Hematopoietic multipotent progenitor cell (in vitro differentiated cells): Measurements from ENCODE around the gene KCNK6. TPM values are rescaled to one million over a fixed set of nuclear protein-coding genes. Genes with fewer than 3 reads are reported as not detected.
"Not testable (repeated sequence)": the region's sequence is repeated elsewhere in the genome, so short reads cannot be mapped to it uniquely, and the experiment has no call there.

Experiments used
- DNase-seq, 3 donors: peaks; one replicate each; pipeline ENCODE4 v3.0.0-alpha.2; 2011 to 2015; ENCODE audit warnings: low read depth in 2 of 3, low spot score in 2 of 3
- total RNA-seq: library from RNA; depleted of rRNA; stranded (reverse); fragments of >200 nt; gene quantifications from one replicate; pipeline ENCODE4 v1.2.3, GENCODE V29; 2012

Gene KCNK6
- total RNA-seq, 1 donor: 2.4 TPM

DNA sequence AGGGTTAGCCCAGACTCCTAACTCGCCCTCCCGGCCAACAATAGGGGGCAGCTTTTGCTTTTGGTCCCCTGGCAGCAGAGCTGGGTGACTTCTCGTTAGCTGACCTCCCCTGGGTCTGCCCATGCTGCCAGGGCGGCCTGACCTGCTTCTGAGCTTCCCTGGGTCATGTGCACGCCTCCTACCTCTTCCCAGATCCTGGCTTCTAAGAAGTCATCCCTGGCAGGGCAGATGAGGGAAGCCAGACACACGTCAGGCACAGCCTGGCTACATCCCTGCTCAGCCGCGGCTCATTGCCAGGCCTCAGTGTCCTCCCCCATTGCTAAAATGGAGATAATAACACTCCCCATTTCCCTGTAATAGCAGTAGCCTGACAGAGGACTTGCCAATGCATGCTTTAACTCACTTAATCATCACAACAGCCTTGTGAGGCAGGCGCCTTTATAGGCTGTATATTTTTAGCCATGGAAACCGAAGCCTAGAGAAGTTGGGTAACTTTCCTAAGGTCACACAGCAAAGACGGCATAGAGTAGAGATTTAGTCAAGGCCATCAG is 2.1 kb downstream of the KCNK6 start:
- no peak for DNase-seq

- DNase-seq: no peak
Measured at GRCh38 chr19:38323291-38323690, 3.6 kb downstream of the KCNK6 start.

- DNase-seq: no peak
Measured at GRCh38 chr19:38324431-38324830, 4.8 kb downstream of the KCNK6 start.

DNA sequence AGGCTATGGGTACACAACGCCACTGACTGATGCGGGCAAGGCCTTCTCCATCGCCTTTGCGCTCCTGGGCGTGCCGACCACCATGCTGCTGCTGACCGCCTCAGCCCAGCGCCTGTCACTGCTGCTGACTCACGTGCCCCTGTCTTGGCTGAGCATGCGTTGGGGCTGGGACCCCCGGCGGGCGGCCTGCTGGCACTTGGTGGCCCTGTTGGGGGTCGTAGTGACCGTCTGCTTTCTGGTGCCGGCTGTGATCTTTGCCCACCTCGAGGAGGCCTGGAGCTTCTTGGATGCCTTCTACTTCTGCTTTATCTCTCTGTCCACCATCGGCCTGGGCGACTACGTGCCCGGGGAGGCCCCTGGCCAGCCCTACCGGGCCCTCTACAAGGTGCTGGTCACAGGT is 6.9 kb downstream of the KCNK6 start:
- DNase-seq: no peak

- no peak for DNase-seq
Measured at GRCh38 chr19:38329651-38330050, 10.0 kb downstream of the KCNK6 start.

DNA sequence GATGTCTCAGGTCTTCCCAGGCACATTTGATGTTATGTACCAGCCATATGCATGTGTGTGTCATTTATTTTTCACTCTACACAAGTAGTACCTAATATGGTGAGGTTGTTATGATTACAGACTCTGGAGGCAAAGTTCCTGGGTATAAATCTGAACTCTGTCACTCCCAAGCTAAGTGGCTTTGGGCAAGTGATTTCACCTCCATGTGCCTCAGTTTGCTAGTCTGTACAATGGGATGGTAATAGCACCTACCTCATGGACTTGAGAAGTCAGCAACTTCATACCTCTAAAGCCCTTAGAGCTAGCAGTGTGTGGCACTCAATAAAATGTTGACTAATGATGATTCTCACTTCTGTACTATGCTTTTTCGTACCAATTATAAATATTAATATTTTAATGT is 12.1 kb downstream of the KCNK6 start:
- DNase-seq: no peak

- DNase-seq: no peak
Measured at GRCh38 chr19:38333245-38333644, 13.6 kb downstream of the KCNK6 start.

- peak; percentile 79 to 96 (median 95) for DNase-seq
Measured at GRCh38 chr19:38335949-38336637, 16.4 kb downstream of the KCNK6 start.

GRCh38 chr19:38336638-38337359 is 17.2 kb downstream of the KCNK6 start:
- peak; percentile 84 to 97 (median 96) for DNase-seq

DNA sequence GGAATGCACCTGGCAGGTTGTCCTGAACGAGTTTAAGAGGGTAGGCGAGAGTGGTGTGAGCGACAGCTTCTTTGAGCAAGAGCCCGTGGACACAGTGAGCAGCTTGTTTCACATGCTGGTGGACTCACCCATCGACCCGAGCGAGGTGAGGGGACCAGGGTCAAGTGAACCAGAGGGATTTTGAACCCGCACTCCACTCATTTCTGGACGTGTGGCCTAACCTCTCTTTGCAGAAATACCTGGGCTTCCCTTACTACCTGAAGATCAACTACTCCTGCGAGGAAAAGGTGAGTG is 17.7 kb downstream of the KCNK6 start:
- DNase-seq: no peak

DNA sequence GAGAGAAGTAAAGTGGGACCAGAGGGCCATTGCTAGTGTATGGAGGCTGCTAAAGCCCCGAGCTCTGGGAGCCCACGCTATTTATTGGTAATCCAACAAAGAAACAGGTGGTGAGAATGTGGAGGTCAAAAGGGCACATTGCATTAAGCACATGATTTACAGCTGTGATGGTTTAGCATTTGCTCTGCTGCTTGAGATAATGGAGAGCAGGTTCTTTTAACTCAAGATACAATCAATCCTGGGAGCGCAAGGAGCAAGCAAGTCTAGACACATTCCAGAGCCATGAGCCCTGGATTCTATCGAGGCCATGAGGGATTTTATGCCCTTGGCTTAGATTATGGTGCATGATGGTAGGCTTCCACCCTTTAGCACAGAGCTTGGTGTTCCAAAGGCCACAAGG is 19.4 kb downstream of the KCNK6 start:
- not testable (repeated sequence) for DNase-seq

DNA sequence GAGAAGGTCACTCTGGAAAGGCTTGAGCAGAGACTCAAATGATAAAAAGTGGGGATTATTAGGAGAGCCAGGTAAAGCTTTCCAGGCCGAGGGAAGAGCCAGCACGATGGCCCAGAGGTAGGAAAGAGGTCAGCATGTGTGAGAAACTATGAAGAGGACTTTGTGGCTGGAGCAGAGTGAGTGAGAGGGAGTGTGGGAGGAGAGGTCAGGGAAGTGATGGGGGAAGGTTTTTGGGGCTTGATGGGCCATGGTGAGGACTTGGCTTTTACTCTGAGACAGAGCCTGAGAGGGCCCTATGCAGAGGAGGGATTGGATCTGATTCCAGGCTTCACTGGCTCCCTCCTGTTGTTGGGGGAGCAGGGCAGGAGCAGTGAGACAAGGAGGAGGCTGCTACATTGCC is 21.3 kb downstream of the KCNK6 start:
- DNase-seq: no peak

DNA sequence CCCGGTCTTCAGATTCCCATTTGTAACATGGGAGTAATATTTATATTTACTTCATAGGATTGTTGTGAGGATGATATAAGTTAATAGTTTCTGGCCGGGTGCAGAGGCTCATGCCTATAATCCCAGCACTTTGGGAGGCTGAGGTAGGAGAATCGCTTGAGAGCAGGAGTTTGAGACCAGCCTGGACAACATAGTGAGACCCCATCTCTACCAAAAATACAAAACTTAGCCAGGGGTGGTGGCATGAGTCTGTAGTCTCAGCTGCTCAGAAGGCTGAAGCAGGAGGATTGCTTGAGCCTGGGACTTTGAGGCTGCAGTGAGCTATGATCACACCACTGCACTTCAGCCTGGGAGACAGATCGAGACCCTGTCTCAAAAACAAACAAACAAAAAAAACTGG is 27.2 kb downstream of the KCNK6 start:
- no peak for DNase-seq

DNA sequence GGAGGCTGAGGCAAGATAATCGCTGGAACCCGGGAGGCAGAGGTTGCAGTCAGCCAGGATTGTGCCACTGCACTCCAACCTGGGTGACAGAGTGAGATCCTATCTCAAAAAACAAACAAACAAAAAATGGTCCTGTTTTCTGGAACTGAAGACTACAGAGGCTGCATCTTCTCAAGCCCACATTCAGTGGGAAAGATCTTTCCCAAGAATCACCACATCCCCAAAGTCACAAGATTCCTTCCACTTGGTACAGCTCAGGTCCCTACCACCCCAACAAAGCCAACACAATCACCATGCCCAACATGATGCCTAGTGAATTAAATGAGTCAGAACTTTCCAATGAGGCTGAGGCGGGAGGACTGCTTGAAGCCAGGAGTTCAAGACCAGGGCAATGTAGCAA is 31.2 kb downstream of the KCNK6 start:
- DNase-seq: no peak

DNA sequence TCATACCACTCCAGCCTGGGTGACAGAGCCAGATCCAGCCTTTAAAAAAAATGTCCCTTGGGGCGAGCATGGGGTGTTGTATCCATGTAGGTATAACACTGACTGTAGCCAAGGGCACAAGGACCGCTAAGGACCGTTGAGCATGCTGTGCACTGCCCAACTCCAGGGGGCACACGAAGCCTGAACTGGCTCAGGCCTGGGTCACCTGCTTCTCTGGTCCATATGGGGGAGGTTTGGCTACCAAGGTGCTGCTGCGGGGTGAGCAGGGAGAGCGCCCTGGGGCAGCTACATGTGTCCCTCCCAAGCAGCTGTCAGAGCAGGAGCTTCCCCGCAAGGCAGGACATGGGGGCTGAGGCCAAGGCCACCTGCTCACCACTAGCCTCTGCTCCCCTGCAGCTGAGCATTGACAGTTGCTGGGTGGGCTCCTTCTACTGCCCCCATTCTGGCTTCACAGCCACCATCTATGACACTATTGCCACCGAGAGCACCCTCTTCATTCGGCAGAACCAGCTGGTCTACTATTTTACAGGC is 32.3 kb downstream of the KCNK6 start:
- no peak for DNase-seq

DNA sequence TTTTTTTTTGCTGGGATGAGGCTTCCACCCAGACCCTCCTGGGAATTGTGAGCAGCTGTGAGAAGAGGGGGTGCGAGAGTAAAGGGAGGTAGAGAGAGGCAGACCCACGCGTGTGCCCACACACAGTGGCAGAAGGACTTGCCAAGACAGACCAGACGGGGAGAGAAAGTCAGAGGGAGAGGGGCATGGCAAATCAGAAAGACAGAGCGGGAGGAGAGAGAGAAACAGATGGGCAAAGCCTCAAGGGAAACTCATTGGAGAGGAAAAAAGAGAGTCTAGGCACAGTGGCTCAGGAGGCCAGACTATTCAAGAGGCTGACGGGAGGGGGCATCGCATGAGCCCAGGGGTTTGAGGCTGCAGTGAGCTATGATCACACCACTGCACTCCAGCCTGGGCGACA is 33.0 kb downstream of the KCNK6 start:
- no peak for DNase-seq

- DNase-seq: no peak
Measured at GRCh38 chr19:38355728-38356725, 36.4 kb downstream of the KCNK6 start.

- no peak for DNase-seq
Measured at GRCh38 chr19:38358071-38358470, 38.4 kb downstream of the KCNK6 start.

DNA sequence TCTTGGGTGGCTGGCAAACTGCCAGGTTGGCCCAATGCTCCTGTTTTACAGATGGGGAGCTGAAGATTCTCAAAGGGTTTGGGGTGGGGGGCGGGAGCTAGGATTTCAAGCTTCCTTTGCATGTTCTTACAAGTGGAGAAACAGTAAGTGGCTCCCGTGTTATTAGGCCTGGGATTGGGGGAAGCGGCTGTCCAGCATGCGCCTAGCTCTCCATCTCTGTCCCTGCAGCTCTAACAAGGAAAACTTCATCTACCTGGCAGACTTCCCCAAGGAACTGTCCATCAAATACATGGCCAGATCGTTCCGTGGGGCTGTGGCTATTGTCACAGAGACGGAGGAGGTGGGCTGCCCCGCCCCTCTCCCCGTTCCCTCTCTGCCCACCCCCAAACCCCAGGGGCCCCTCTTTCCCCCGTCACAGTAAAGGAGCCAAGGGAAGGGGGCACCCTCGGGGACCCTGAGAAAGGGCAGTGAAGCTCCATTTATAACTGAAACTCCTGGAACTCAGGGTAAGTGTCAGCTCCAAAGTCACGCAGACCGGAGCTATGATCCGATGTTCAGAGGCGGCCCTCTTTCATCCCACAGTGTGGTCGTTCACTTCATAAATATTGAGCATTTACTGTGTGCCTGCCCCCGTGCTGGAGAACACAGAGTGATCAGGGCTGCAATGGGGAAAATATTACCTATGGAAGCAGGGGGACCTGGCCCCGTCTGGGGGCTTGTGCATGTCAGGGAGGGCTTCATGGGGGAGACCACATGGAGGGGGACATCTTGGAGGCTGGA is 39.8 kb downstream of the KCNK6 start:
- DNase-seq: no peak

GRCh38 chr19:38360351-38360750 is 40.7 kb downstream of the KCNK6 start:
- DNase-seq: no peak
